ENCODE data around the gene NELL1.

DNA sequence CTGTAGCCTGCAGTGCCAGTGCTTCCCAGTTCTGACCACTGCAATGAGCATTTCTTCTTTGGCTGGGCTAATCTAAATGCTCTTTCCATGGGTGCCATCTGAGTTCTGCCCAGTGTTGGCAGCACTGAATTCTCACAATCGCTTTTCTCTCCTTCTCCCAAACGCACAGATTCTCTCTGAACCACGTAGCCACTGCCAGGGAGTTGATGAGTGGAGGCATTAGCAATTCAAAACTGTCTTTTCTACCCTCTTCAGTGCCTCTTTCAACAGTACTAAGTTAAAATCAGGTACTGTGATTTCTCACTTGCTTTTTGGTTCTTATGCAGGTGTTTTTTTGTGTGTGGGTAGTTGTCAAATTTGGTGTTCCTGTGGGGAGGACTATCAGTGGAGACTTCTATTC lies 778.5 kb downstream of the NELL1 start:
- TF ChIP-seq, protein P1, sequence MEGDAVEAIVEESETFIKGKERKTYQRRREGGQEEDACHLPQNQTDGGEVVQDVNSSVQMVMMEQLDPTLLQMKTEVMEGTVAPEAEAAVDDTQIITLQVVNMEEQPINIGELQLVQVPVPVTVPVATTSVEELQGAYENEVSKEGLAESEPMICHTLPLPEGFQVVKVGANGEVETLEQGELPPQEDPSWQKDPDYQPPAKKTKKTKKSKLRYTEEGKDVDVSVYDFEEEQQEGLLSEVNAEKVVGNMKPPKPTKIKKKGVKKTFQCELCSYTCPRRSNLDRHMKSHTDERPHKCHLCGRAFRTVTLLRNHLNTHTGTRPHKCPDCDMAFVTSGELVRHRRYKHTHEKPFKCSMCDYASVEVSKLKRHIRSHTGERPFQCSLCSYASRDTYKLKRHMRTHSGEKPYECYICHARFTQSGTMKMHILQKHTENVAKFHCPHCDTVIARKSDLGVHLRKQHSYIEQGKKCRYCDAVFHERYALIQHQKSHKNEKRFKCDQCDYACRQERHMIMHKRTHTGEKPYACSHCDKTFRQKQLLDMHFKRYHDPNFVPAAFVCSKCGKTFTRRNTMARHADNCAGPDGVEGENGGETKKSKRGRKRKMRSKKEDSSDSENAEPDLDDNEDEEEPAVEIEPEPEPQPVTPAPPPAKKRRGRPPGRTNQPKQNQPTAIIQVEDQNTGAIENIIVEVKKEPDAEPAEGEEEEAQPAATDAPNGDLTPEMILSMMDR (IDR thresholded peaks at IDR 0.05 in 4 of 5, conservative IDR thresholded peaks at IDR 0.05 in 1 of 5) = no peak
- TF ChIP-seq POLR2A (IDR thresholded peaks at IDR 0.05) = no peak
